HepG2 (cell line): ENCODE results near the gene GGTLC1.
"Not testable (repeated sequence)": the region's sequence is repeated elsewhere in the genome, so short reads cannot be mapped to it uniquely, and the experiment has no call there.

ENCODE experiments used
- AKAP8 ChIP-seq: sonication (generic); formaldehyde crosslinking; IDR thresholded peaks from 2 replicates; pipeline ENCODE4 v1.5.1; 2020; ENCODE audit warnings: mild to moderate bottlenecking, missing genetic modification reagents
- CEBPG ChIP-seq: IDR thresholded peaks from 2 replicates; pipeline ENCODE4 v1.6.1; 2016
- GTF2F1 ChIP-seq: fragments of 150-350 bp; IDR thresholded peaks from 2 replicates; pipeline ENCODE4 v1.6.1; 2014; ENCODE audit warnings: low read length
- KLF16 ChIP-seq, 2 experiments: sonication (generic) in 1 of 2; formaldehyde crosslinking in 1 of 2; IDR thresholded peaks; 2 replicates each; pipeline versions ENCODE4 v1.6.1 to v1.8.0; 2016 to 2023; ENCODE audit warnings: missing genetic modification reagents in 2 of 2, missing compliant biosample characterization in 1 of 2
- MAFK ChIP-seq, 2 experiments: IDR thresholded peaks in 1 of 2; conservative IDR thresholded peaks in 1 of 2; 2 replicates each; pipeline ENCODE4 v1.6.1; 2011; ENCODE audit warnings: improper control_type of control experiment in 2 of 2, low read length in 2 of 2
- MAX ChIP-seq: IDR thresholded peaks from 2 replicates; pipeline ENCODE4 v1.6.1; 2012; ENCODE audit warnings: inconsistent platforms
- MBD4 ChIP-seq: IDR thresholded peaks from 2 replicates; pipeline ENCODE4 v1.6.1; 2012; ENCODE audit warnings: low read length, inconsistent platforms, borderline replicate concordance
- TBL1XR1 ChIP-seq: fragments of 150-350 bp; IDR thresholded peaks from 2 replicates; pipeline ENCODE4 v1.6.1; 2014; ENCODE audit warnings: borderline replicate concordance, low read length; ENCODE audit not compliant: partially characterized antibody
- ZBTB21 ChIP-seq: sonication (generic); formaldehyde crosslinking; IDR thresholded peaks from 2 replicates; pipeline ENCODE4 v1.4.0; 2020; ENCODE audit warnings: missing genetic modification reagents
- ZBTB7B ChIP-seq: sonication (generic); formaldehyde crosslinking; IDR thresholded peaks from 2 replicates; pipeline ENCODE4 v1.4.0; 2020; ENCODE audit warnings: missing genetic modification reagents
- ZNF773 ChIP-seq: sonication (generic); formaldehyde crosslinking; IDR thresholded peaks from 2 replicates; pipeline ENCODE4 v1.4.0; 2020; ENCODE audit warnings: missing genetic modification reagents, borderline replicate concordance
- TF ChIP-seq, protein P1 (sequence below): sonication (generic); formaldehyde crosslinking; conservative IDR thresholded peaks from 2 replicates; pipeline ENCODE4 v1.8.0; 2022; ENCODE audit warnings: mild to moderate bottlenecking, moderate library complexity, missing genetic modification reagents

DNA sequence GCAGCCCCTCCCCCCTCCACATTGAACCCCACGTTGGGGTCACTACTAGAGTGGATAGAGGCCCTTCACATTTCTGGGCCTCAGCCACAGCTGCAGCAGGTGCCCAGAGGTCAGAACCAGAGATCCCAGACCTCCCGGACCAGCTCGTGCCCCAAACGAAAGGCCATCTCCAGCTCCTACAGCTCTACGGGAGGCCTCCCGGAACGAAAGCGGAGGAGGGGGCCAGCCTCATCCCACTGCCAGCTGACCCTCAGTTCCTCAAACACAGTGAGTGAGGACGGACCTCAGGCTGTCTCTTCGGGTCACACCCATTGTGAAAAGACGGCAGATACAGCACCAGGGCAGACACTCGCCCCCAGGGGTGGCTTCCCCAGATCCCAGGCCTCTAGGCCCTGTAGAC lies 1.7 kb upstream of the GGTLC1 start:
- TF ChIP-seq MAX; GTF2F1; ZBTB21; TBL1XR1; ZNF773 (CRISPR knock-in tag); CEBPG (CRISPR knock-in tag); MAFK (conservative IDR thresholded peaks at IDR 0.05 in 1 of 2, IDR thresholded peaks at IDR 0.05 in 1 of 2; ENCODE audit: low read length in 2 of 2); AKAP8 (CRISPR knock-in tag); KLF16 (CRISPR knock-in tag; IDR thresholded peaks at IDR 0.05); MBD4; ZBTB7B: not testable (repeated sequence)
- TF ChIP-seq, protein P1, sequence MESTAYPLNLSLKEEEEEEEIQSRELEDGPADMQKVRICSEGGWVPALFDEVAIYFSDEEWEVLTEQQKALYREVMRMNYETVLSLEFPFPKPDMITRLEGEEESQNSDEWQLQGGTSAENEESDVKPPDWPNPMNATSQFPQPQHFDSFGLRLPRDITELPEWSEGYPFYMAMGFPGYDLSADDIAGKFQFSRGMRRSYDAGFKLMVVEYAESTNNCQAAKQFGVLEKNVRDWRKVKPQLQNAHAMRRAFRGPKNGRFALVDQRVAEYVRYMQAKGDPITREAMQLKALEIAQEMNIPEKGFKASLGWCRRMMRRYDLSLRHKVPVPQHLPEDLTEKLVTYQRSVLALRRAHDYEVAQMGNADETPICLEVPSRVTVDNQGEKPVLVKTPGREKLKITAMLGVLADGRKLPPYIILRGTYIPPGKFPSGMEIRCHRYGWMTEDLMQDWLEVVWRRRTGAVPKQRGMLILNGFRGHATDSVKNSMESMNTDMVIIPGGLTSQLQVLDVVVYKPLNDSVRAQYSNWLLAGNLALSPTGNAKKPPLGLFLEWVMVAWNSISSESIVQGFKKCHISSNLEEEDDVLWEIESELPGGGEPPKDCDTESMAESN, result not testable (repeated sequence)
